Left ventricle myocardium inferior (tissue), 1 donor: ENCODE data around the gene TSPAN4. TPM values are rescaled to one million over a fixed set of nuclear protein-coding genes. Genes with fewer than 3 reads are reported as not detected.

Source experiments
- DNase-seq: peaks from one replicate; pipeline ENCODE4 v3.0.0-alpha.2; 2020
- H3K27ac ChIP-seq: fragments of 200-600 bp; replicated peaks from 2 replicates; pipeline ENCODE4 v1.8.0; 2021
- H3K27me3 ChIP-seq: fragments of 200-600 bp; 2 replicates; pipeline ENCODE4 v1.8.0; 2021; ENCODE audit warnings: low read depth
- H3K36me3 ChIP-seq: fragments of 200-600 bp; 2 replicates; pipeline ENCODE4 v1.8.0; 2021
- H3K4me1 ChIP-seq: fragments of 200-600 bp; 2 replicates; pipeline ENCODE4 v1.8.0; 2021
- H3K4me3 ChIP-seq: fragments of 200-600 bp; 2 replicates; pipeline ENCODE4 v1.8.0; 2021; ENCODE audit warnings: mild to moderate bottlenecking, moderate library complexity
- H3K9me3 ChIP-seq: fragments of 200-600 bp; replicated peaks from 2 replicates; pipeline ENCODE4 v1.8.0; 2021
- intact Hi-C: fragments of 100-400 bp; cut with micrococcal nuclease; formaldehyde crosslinking; loops from one replicate; pipeline ENCODE4 v1.11.0; 2022
- total RNA-seq: library from RNA; stranded (reverse); fragmentation: NEBNext Ultra II Directional; extraction: Animal tissue kit (Norgen Biotek cat#: 25700); gene quantifications from one replicate; pipeline ENCODE4 v1.2.1, GENCODE V29; 2021
- TF ChIP-seq, protein P1 (sequence below): fragments of 200-600 bp; IDR thresholded peaks from 2 replicates; pipeline ENCODE4 v1.8.0; 2021; ENCODE audit warnings: antibody characterized with exemption, mild to moderate bottlenecking, borderline replicate concordance
- donor health status: DM: no; HTN: yes; CAD: no; lungs with severe emphysema.

TSPAN4 gene
- total RNA-seq, 1 donor from 2014 or later: 33.0 TPM

DNA sequence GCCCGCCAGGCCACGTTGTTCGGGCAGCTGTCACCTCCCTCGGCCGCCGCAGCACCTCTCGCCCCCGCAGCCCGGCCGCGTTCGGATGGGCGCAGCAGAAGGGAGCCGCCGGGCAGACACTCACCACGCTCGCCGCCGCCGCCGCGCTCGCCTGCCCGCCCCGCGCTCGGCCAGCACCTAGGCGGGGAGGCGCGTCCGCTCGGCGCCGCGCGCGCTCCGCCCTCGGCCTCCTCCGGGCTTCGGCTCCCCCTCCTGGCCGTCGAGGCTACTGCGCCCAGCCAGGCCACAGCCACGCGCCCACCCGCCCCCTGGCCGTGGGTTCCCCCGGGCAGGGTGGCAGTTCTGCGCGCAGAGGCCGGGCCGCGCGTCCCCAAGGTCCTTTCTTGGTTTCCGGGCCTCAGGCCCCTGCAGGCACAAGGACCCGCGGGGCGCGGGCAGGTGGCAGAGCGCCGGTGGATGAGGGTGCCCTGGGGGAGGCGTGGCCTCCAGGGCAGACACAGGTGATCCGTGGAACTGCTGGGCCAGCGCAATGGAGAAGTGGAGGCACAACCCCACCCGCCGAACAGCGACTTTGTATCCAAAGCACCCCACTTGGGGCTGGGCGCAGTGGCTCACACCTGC is 44.4 kb upstream of the TSPAN4 start, which contains the start of gene SLC25A22:
TSS of gene SLC25A22 (minus strand) at position 189 of the 621 bp plus-strand sequence. CDS start 3,275 bp downstream, outside the sequence.
- Histone ChIP-seq H3K4me1 (peaks cover 51% of the 10 kb centered on the region), H3K27me3 (no peaks in the 10 kb centered on the region), H3K4me3 (peak within 1 kb of the TSS; percentile 81), H3K9me3 (no peaks in the 10 kb centered on the region), H3K36me3 (peaks cover 35% of the 10 kb centered on the region), H3K27ac (peak within 1 kb of the TSS; percentile 85)
- DNase-seq: peak; percentile 81
- intact Hi-C loops: no loop called here
- TF ChIP-seq, protein P1, sequence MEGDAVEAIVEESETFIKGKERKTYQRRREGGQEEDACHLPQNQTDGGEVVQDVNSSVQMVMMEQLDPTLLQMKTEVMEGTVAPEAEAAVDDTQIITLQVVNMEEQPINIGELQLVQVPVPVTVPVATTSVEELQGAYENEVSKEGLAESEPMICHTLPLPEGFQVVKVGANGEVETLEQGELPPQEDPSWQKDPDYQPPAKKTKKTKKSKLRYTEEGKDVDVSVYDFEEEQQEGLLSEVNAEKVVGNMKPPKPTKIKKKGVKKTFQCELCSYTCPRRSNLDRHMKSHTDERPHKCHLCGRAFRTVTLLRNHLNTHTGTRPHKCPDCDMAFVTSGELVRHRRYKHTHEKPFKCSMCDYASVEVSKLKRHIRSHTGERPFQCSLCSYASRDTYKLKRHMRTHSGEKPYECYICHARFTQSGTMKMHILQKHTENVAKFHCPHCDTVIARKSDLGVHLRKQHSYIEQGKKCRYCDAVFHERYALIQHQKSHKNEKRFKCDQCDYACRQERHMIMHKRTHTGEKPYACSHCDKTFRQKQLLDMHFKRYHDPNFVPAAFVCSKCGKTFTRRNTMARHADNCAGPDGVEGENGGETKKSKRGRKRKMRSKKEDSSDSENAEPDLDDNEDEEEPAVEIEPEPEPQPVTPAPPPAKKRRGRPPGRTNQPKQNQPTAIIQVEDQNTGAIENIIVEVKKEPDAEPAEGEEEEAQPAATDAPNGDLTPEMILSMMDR: peak; percentile 91

DNA sequence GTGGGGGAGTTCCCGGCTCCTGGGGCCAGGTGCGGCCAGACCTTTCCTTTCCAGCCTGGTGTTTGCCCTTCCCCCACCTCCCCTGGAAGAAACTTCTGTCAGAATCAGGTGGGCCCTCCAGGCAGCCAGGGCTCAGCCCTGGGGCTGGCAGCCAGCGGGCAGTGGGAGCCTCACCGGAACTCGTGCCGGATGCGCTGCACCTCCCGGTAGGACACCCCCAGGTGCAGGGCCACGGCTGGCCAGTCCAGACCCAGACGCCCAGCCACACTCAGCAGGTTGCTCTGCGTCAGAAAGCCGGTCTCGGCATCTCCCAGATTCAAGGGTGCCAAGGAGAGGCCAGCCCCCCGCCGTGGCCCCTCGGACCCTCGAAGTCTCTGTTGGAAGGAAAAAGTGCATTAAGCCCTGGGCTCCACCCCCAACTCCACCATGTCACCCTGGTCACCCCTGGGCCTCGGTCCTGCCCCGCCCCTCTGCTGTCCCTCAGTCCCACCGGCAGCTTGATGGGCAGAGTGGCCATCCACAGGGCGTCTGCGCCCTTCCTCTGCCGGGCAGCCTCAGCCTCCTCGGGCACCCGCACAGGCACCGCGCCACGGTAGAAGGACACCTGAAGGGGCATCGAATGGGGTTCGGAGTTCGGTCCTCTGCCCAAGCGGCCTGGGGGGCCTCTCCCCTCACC is 42.9 kb upstream of the TSPAN4 start:
- H3K4me3 ChIP-seq: no peak overlapping the region
- H3K4me1 ChIP-seq: peaks cover 63% of the 10 kb centered on the region
- TF ChIP-seq, protein P1: no peak
- no peak for DNase-seq
- H3K36me3 ChIP-seq: peaks cover 36% of the 10 kb centered on the region
- intact Hi-C loops: no loop called here
- H3K27ac ChIP-seq: no peak overlapping the region
- no peaks in the 10 kb centered on the region for H3K27me3 ChIP-seq
- H3K9me3 ChIP-seq: no peaks in the 10 kb centered on the region

DNA sequence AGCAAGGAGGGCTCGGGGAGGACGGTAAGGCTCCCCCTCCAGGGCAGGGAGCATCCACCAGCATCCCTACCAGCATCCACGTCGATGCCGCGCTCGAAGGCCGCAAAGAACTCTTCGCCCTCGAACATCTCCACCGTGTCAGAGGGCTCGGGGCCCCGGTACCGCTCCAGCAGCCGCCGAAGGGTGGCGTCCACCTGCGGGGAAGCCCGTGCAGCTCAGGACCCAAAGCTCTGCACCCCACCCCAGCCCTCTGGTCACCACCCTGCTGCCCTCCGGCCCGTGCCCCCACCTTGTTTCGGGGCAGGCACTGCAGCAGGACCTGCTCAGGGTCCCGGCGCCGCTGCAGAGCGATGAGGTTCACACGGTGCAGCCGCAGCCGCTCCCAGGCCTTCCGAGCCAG is 42.2 kb upstream of the TSPAN4 start:
- no peak overlapping the region for H3K27ac ChIP-seq
- peaks cover 36% of the 10 kb centered on the region for H3K36me3 ChIP-seq
- H3K9me3 ChIP-seq: no peaks in the 10 kb centered on the region
- H3K4me1 ChIP-seq: peaks cover 61% of the 10 kb centered on the region
- TF ChIP-seq, protein P1: no peak
- no peak for DNase-seq
- intact Hi-C loops: no loop called here
- no peak overlapping the region for H3K4me3 ChIP-seq
- H3K27me3 ChIP-seq: no peaks in the 10 kb centered on the region

DNA sequence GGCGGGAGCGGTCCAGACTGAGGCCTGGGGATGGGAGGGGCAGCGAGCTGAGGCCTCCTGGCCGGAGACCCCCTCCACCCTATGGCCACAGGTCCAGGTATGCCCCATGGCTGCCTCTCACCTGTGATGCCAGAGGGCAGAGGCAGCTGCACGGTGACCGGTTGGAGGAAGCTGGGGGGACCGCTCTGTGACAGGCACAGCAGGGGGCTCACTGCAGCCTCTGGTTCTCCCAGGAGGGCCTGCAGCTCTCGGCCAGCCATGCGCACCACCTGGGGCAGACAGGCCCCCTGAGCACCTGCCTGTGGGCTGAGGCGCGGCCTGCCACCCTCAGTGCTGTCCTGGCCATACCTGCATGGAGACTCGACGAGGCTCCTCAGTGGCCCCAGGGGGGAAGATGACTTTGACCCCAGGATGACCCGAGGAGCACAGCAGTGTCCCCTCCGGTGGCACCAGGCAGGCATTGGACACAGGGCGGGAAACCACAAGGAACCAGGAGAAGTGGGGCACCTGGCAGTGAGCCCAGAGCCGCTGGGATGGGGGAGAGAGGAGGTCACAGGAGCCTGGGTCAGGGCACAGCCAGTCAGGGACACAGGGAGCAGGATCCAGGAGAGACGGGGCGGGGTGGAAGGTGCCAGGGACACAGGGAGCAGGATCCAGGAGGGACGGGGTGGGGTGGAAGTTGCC is 41.4 kb upstream of the TSPAN4 start:
- TF ChIP-seq, protein P1: no peak
- DNase-seq: no peak
- no peak overlapping the region for H3K27ac ChIP-seq
- H3K4me1 ChIP-seq: peaks cover 57% of the 10 kb centered on the region
- H3K9me3 ChIP-seq: no peaks in the 10 kb centered on the region
- H3K4me3 ChIP-seq: no peak overlapping the region
- intact Hi-C loops: no loop called here
- peaks cover 36% of the 10 kb centered on the region for H3K36me3 ChIP-seq
- no peaks in the 10 kb centered on the region for H3K27me3 ChIP-seq

DNA sequence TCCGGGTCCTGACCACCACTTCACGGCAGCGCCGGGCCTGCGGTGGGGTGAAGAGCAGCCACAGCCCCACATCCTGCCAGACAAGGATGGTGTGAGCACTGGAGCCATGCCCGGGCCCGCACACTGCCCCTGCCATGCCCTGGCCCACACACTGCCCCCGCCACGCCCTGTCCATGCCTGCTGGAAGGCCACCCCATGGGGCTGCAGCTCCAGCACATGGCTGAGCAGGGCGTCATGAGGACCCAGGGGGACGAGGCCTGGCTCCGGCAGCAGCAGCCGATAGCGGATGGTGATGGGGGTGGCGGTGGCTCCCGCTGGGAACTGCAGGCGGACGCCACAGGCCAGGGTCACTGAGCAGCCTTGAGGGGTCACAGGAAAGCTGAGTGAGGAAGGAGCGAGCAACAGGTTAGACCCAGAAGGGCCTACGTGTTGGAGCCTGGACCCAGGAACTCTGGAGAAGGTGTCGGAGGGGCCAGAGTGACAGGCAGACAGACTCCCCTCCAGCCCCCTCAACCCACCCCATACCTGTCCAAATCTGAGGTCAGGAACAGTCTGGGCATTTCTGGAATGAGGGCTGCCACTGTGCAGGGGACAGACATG is 40.5 kb upstream of the TSPAN4 start:
- Histone ChIP-seq H3K4me1 (peaks cover 48% of the 10 kb centered on the region), H3K4me3 (no peak overlapping the region), H3K27ac (no peak overlapping the region), H3K27me3 (no peaks in the 10 kb centered on the region), H3K9me3 (no peaks in the 10 kb centered on the region), H3K36me3 (peaks cover 36% of the 10 kb centered on the region)
- TF ChIP-seq, protein P1: no peak
- intact Hi-C loops: no loop called here
- no peak for DNase-seq
